Colon (tissue), 2 donors: ENCODE data around the gene PRPF31.

Experiments used
- FAIRE-seq: peaks from 2 replicates; lab custom pipeline; 2012; peaks lifted over from hg19 to GRCh38; lab: Jason Lieb, UNC
- donor health status: control.
- donor health status: control.

PRPF31 gene

DNA sequence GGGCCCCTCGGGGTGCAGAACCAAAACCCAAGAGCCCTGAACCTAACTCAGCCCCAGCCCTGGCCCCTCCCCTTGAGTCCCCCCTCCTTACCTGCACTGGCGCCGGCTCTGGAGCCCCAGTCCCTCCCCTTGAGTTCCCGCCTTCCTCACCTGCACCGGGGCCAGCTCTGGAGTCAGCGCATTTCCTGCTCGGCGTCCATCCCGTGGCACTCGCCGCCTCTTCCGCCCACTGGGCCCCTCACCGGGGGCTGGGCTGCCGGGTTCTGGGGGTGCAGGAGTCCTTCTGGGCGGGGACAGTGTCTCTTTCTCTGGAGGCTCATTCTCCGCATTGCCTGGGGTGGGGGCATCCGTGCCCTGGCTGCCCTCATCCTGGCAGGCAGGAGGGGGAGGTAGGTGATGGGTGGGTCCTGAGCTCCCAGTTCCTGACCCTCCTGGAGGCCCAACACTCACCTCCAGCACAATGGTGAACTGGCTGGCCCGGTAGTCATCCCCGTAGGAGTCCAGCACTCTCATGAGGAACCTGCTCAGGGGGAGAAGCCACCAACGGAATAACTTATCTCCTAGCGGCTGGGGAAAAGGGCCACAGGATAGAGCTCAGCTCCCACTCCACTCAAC is 7.6 kb upstream of the PRPF31 start:
- FAIRE-seq: no peak

- no peak for FAIRE-seq
These were observed 7.1 kb upstream of the PRPF31 start for GRCh38 chr19:54108496-54108895.

DNA sequence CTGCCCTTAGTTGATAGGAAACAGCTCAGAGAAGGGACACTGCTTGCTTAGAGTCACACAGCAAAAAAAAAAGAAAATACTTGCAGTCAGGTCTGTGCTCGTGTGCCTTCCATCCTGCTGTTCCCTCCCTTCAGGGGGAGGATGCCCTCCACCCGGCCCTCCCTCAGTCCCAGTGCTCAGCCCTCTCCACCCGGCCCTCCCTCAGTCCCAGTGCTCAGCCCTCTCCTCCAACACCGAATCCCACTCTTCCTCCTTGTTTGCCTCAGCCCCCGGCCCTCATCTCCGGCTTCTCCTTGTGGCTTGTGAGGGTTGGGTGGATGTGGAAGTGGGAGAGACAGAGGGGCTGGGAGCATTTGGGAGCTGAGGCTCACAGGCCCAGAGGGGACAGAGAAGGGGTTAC is 5.9 kb upstream of the PRPF31 start:
- FAIRE-seq: no peak

DNA sequence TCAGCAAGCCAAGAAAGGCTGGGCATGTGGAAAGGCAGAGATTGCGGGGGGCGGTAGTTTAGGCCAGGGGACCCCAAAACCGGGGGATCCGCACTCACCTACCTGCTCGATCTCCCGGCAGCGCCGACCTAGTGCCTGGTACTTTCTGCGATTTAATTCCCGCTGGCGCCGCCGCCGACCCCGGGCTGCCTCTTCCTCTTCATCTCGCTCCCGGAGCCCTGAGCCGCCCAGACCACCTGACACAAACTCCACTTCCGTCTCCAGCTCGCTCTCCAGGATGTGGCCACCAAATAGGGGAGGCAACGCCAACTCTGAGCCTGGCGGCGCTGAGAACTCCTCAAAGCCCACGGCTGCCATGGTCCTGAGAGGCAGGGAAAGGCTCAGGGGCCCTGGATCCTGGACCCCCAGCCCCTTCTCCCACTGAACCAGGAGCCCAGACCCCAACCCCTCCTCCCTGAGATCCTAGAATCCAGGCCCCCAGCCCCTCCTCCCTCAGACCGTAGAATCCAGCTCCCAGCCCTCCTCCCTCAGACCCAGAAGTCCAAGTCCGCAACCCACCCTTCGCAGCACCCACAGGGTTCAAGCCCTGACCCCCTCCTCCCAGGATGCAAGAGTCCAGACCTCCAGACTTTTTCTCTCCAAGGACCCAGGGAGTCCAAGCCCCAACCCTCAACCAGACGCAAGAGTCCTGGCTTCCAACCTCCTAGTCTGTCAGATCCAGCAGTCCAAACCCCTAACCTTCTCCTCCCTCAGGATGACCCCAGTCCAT is 1.0 kb upstream of the PRPF31 start:
- no peak for FAIRE-seq

DNA sequence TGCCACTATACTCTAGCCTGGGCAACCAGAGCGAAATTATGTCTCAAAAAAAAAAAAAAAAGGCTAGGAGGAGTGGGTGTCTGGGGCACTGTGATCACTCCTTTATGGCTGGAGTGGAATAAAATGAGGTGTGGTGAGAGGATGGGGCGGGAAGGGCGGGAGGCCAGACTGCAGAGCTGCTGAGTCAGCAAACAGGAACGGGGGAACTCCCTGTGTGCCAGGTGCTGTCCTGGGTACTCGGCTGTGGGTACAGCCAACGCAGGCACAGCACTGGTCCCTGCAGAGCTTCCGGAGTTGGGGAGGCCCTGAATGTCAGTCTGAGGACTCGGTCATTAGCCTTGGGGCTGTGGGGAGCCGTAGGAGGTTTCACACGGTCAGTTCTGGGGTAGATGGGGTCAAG is 5.7 kb downstream of the PRPF31 start:
- no peak for FAIRE-seq

DNA sequence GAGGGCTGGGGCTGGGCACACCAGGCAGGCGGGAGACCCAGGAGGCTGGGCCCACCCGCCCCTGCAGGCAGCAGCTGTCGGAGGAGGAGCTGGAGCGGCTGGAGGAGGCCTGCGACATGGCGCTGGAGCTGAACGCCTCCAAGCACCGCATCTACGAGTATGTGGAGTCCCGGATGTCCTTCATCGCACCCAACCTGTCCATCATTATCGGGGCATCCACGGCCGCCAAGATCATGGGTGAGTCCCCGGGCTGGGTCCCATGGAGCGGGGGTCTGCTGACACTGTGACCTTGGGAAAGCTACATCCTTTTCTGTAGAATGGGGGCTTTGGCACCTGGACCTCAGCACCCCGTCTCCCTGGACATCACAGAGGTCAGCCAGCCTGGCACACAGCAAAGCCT is 8.1 kb downstream of the PRPF31 start:
- no peak for FAIRE-seq

DNA sequence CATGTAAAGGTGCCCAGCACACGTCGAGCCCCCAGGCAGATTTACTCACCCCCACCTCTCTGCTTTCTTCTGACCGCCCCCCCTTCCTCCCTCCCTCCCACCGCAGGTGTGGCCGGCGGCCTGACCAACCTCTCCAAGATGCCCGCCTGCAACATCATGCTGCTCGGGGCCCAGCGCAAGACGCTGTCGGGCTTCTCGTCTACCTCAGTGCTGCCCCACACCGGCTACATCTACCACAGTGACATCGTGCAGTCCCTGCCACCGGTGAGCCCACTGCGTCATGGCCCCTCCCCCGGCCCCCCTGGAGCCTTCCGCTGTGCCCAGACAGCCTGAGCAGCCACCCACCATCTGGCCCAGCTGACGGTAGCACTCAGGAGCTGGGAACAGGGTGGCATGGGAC is 8.8 kb downstream of the PRPF31 start:
- FAIRE-seq: no peak

- FAIRE-seq: no peak
These were observed 10.2 kb downstream of the PRPF31 start for GRCh38 chr19:54125713-54126112.

GRCh38 chr19:54127688-54128440 is 12.3 kb downstream of the PRPF31 start:
- FAIRE-seq: no peak

- FAIRE-seq: no peak
These were observed 12.8 kb downstream of the PRPF31 start for GRCh38 chr19:54128441-54128725.

DNA sequence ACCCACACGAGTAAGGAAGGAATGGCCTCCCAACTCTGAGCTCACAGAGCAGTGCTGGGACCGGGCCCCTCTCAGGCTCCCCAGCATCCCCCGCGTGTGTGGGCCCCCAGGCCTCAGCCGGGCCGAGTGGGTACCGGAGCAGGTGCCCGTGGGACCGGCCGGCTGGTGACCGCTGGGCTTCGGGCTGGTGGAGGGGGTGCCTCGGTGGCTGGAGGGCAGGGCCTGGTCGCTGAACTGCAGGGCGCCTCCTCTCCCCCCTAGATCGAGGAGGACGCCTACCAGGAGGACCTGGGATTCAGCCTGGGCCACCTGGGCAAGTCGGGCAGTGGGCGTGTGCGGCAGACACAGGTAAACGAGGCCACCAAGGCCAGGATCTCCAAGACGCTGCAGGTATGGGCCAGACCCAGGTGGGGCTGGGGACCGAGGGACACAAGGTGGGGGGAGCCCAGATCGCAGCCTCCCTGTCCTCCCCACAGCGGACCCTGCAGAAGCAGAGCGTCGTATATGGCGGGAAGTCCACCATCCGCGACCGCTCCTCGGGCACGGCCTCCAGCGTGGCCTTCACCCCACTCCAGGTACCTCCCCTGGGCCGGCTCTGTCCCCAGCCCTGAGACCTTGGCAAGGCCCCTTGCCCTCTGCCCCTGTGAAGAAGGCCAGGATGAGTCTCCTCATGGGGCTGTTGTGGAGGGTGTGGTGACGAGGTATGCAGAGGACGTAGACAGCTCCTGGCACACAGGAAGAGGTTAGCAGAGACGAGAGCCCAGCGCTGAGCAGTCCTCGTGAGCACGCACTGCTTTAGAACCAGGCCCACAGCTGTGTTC is 13.5 kb downstream of the PRPF31 start:
- no peak for FAIRE-seq

DNA sequence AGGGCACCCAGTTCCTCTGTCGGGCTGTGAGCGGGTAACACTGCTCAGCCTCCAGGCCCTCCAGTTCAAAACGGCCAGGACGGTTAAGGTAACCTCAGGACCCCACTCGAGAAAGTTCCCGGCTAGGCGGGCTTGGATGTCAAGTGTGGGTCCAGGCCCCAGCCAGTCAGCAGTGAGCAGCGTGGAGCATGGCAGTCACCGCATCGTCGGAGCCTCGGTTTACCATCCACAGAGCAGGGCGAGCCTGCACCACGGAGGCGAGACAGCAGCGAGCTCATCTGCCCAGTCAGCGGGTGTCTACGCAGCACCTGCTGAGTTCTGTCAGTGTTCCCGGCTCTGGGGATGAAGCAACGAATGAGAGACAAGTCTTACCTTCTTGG is 14.1 kb downstream of the PRPF31 start:
- FAIRE-seq: no peak

DNA sequence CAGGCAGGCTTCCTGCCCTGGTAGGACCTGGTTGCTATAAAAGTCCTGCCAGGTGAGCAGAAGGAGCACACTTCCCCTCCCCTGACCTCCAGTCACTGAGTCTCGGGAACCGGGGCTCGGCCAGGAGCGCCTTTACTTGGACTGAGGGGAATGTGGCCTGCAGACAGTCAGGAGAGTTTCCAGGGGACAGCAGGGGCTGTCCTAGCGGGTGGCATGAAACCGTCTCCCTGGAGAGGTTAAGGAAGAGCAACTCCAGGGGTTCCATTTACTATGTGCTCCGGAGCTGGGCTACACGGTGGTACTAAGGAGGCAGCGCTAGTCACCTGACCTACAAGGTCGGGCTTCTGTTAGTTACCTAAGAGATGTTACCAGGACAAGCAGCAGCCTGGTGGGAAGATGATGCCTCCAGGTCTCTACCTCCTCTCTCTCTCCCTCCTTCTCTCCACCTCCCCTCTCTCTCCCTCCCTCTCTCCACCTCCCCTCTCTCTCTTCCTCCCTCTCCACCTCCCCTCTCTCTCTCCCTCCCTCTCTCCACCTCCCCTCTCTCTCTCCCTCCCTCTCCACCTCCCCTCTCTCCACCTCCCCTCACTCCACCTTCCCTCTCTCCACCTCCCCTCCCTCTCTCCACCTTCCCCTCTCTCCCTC is 17.9 kb downstream of the PRPF31 start:
- FAIRE-seq: no peak

DNA sequence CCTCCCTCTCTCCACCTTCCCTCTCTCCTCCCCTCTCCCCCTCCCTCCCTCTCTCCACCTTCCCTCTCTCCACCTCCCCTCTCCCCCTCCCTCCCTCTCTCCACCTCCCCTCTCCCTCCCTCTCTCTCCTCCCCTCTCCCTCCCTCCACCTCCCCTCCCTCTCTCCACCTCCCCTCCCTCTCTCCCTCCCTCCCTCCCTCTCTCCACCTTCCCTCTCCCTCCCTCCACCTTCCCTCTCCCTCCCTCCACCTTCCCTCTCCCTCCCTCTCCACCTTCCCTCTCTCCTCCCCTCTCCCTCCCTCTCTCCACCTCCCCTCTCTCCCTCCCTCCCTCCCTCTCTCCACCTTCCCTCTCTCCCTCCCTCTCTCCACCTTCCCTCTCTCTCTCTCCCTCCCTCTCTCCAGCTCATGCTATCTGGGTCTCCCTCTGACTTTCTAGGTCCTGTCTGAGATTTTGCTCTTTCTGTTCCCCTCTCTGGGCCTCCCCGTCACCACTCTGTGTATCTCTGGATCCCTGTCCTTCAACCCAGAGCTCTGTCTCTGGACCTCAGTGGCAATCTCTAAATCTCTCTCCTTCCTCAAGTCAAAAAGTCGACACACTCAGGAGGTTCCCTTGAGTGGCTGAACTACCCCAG is 18.5 kb downstream of the PRPF31 start:
- no peak for FAIRE-seq

DNA sequence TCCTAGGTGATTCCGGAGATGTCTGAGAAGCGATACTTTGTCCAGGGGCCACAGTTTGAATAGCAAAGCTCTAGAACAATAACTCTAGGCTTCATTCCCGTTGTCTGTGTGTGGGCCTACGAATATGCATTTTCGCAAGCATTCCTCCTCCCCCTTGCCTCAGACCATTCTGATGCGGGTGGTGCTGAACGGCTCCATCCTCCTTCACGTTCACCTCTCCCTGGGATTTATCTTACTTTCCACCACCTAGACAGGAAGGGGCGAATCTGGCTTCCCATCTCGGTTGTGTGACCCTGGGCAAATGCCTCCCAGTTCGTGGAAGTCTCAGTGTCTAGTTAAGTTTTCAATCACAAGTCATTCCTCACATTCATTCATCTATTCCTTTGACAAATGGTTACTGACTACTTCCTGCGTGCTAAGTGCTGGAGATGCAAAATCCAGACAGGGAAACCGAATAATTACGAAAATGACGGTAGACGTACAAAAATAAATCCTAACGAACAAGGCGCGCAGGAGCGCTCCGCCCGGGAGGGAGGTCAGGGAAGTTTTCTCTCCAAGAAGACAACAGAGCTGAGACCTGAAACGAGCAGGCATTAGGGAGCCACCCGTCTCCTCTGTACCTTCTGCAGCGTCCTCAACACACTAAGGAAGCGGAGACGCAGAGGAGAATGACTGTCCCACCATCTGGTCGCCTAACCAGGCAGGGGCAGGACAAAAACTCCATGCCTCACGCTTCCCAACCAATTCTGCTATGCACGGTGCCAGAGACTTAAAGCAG is 20.7 kb downstream of the PRPF31 start:
- no peak for FAIRE-seq

- FAIRE-seq: peak; percentile 99
These were observed 21.5 kb downstream of the PRPF31 start for GRCh38 chr19:54136864-54137698.

DNA sequence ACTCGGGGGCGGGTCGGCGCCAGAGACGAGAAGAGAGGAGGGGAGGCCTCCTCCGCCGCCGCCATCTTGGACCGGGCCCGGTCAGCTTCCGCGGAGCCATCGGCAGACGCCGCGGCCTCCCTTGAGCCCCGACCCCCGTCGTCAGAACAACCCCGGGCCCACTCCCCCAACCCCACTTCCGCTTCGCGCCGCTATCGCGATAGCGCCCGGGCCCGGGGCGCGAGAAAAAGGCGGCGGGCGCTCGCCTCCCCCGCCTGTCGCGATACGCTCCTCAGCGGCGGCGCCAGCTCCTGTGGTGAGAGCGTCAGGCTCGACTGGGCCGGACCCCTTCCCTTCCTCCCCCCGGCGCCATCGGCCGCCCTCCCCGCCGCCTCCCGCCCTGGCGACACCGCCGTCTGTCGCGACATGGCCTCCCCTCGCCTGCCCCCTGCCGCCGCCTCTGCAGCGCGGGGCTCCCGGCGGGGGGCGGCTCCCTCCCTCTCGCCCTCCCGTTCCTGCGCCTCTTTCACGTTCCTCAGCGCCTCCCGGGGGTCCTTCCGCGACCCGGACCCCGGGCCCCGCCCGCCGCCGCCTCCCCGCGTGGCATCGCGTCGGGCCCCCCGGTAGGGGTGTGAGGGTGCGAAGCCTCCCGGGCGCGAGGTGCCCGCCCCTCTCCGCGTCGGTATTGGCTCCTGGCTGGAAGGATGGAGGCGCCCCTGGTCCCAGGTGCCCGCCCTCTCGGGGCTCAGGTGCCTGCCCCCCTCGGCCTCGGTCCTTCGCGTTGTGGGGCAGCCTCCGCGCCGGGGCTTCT is 22.3 kb downstream of the PRPF31 start, which contains the start of gene CNOT3:
Gene CNOT3, plus strand, starts transcription at position 64 of the 790 bp plus-strand sequence. CDS start 5,217 bp downstream, outside the sequence.
- FAIRE-seq: no peak

GRCh38 chr19:54138489-54139256 is 23.1 kb downstream of the PRPF31 start:
- no peak for FAIRE-seq
